GM12878 (cell line): ENCODE data around the gene ANKIB1. TPM values are rescaled to one million over a fixed set of nuclear protein-coding genes. Genes with fewer than 3 reads are reported as not detected.

Experiments
- ATAC-seq: fragments of 200-7000 bp; cut with Tn5 transposase; 3 replicates; pipeline ENCODE4 v1.9.1; 2020; ENCODE audit warnings: mild to moderate bottlenecking, moderate library complexity
- BruUV-seq: library from RNA; stranded (reverse); fragments of 400-500 nt; replicated peaks from 2 replicates; lab custom pipeline; 2021; lab: Mats Ljungman, UMichigan
- CTCF ChIA-PET: fragments of 300-600 bp; sonication (Branson Sonifier 250); formaldehyde crosslinking; extraction: SDS; loops from one replicate; lab custom pipeline; 2021; ENCODE audit warnings: inconsistent platforms; lab: Yijun Ruan, JAX
- POLR2A ChIA-PET: fragments of 350-600 bp; formaldehyde crosslinking; extraction: SDS; loops from one replicate; lab custom pipeline; 2021; ENCODE audit warnings: inconsistent platforms; lab: Charles Lee
- RAD21 ChIA-PET: fragments of 300-600 bp; sonication (Branson Sonifier 250); formaldehyde crosslinking; loops from one replicate; lab custom pipeline; 2023; ENCODE audit warnings: antibody characterized with exemption; ENCODE audit not compliant: unreplicated experiment; lab: Charles Lee
- SMC1A ChIA-PET: fragments of 300-600 bp; sonication (Branson Sonifier 250); formaldehyde crosslinking; loops from one replicate; lab custom pipeline; 2023; ENCODE audit not compliant: unreplicated experiment, uncharacterized antibody; lab: Charles Lee
- DNase-seq: peaks from one replicate; pipeline ENCODE4 v3.0.0-alpha.2; 2011; ENCODE audit warnings: low read depth, low spot score
- FAIRE-seq: peaks from 3 replicates; lab custom pipeline; 2011; peaks lifted over from hg19 to GRCh38; lab: Jason Lieb, UNC
- H2AFZ ChIP-seq: 2 replicates; pipeline ENCODE4 v1.6.0; 2011; ENCODE audit warnings: low read depth, low read length, control low read depth; ENCODE audit not compliant: control insufficient read depth
- H3K27ac ChIP-seq: 2 replicates; pipeline ENCODE4 v1.5.1; 2011; ENCODE audit warnings: control low read depth; ENCODE audit not compliant: control insufficient read depth, insufficient read depth
- H3K27me3 ChIP-seq, 2 experiments: replicated peaks in 1 of 2; 2 replicates each; pipeline versions ENCODE4 v1.6.0 to v1.6.1; 2011; ENCODE audit warnings: low read length in 1 of 2; ENCODE audit not compliant: control insufficient read depth in 2 of 2, insufficient read depth in 2 of 2
- H3K36me3 ChIP-seq, 2 experiments: 2 replicates each; pipeline ENCODE4 v1.5.1; 2011; ENCODE audit warnings: low read length in 1 of 2; ENCODE audit not compliant: control insufficient read depth in 2 of 2, insufficient read depth in 2 of 2
- H3K4me1 ChIP-seq: 2 replicates; pipeline ENCODE4 v1.6.1; 2011; ENCODE audit warnings: mild to moderate bottlenecking, low read length, moderate library complexity, mixed read lengths; ENCODE audit not compliant: control insufficient read depth, insufficient read depth
- H3K4me2 ChIP-seq: 2 replicates; pipeline ENCODE4 v1.6.0; 2011; ENCODE audit warnings: control low read depth; ENCODE audit not compliant: control insufficient read depth, insufficient read depth
- H3K4me3 ChIP-seq: fragments of 200-600 bp; sonication (generic); 2 replicates; pipeline ENCODE4 v1.5.1; 2016
- H3K79me2 ChIP-seq: 2 replicates; pipeline ENCODE4 v1.6.0; 2011; ENCODE audit warnings: low read length; ENCODE audit not compliant: control insufficient read depth, insufficient read depth
- H3K9ac ChIP-seq: 2 replicates; pipeline ENCODE4 v1.8.0; 2011; ENCODE audit warnings: low read length, control low read depth, mixed read lengths; ENCODE audit not compliant: control insufficient read depth, insufficient read depth
- H3K9me3 ChIP-seq: replicated peaks from 3 replicates; pipeline ENCODE4 v1.5.1; 2011; ENCODE audit warnings: mild to moderate bottlenecking, low read length; ENCODE audit not compliant: control insufficient read depth, insufficient read depth
- H4K20me1 ChIP-seq: 2 replicates; pipeline ENCODE4 v1.6.0; 2011; ENCODE audit not compliant: control insufficient read depth, insufficient read depth
- EGR1 ChIP-seq, 2 experiments: IDR thresholded peaks; 1 replicate in 1 of 2; 2 replicates in 1 of 2; pipeline ENCODE4 v1.6.1; 2011 to 2012; ENCODE audit warnings: low read depth in 2 of 2, low read length in 2 of 2, borderline replicate concordance in 1 of 2, mild to moderate bottlenecking in 1 of 2, moderate library complexity in 1 of 2
- KLF5 ChIP-seq: fragments of 450-650 bp; IDR thresholded peaks from 2 replicates; pipeline ENCODE4 v1.6.1; 2014; ENCODE audit warnings: mild to moderate bottlenecking; ENCODE audit not compliant: partially characterized antibody
- NFYB ChIP-seq: IDR thresholded peaks from 2 replicates; pipeline ENCODE4 v1.6.1; 2011; ENCODE audit warnings: low read depth, mild to moderate bottlenecking, low read length, improper control_type of control experiment, moderate library complexity; ENCODE audit not compliant: insufficient read depth
- NKRF ChIP-seq: fragments of 450-650 bp; conservative IDR thresholded peaks from 2 replicates; pipeline ENCODE4 v1.6.1; 2017; ENCODE audit warnings: mild to moderate bottlenecking, moderate library complexity
- RAD21 ChIP-seq: IDR thresholded peaks from 2 replicates; pipeline ENCODE4 v1.6.1; 2011; ENCODE audit warnings: mild to moderate bottlenecking, low read depth, low read length, moderate library complexity; ENCODE audit not compliant: insufficient read depth
- ZNF592 ChIP-seq: fragments of 450-650 bp; IDR thresholded peaks from 2 replicates; pipeline ENCODE4 v1.6.1; 2017; ENCODE audit warnings: mild to moderate bottlenecking, moderate library complexity
- WGBS: methylation state at CpG from one replicate; pipeline ENCODE4 v1.1.6; 2016; ENCODE audit warnings: low lambda C conversion rate; ENCODE audit not compliant: insufficient replicate concordance, insufficient coverage; ENCODE audit errors: missing lambda C conversion rate; 5-methylcytosine and 5-hydroxymethylcytosine counted together
- in situ Hi-C: fragments of 300-500 bp; cut with MboI; formaldehyde crosslinking; loops from 9 replicates; pipeline ENCODE4 v1.14.3; 2018; ENCODE audit warnings: mixed read lengths
- intact Hi-C: fragments of 100-400 bp; cut with micrococcal nuclease; formaldehyde crosslinking; loops from one replicate; pipeline ENCODE4 v1.14.2; 2022; ENCODE audit not compliant: unreplicated experiment
- polyA plus RNA-seq, 11 experiments: library from polyadenylated mRNA; depleted of rRNA in 4 of 11; unstranded in 6 of 11; stranded (reverse) in 5 of 11; fragments of >200 nt; fragmentation: Nextera tagmentation in 4 of 11; fragmentation: Illumina TruSeq in 1 of 11; extraction: Ambion mirVana in 4 of 11; extraction: Trizol in 1 of 11; gene quantifications; 1 replicate in 1 of 11; 2 replicates in 10 of 11; pipeline versions ENCODE4 v1.2.1 to v1.2.3, GENCODE V29; 2011 to 2016; ENCODE audit warnings: inconsistent platforms in 2 of 11, missing spikeins in 2 of 11, low read depth in 1 of 11
- total RNA-seq, 4 experiments: library from RNA; depleted of rRNA in 3 of 4; stranded (reverse); fragments of >200 nt in 3 of 4; fragmentation: Illumina TruSeq in 1 of 4; extraction: Trizol in 1 of 4; gene quantifications; 2 replicates each; pipeline versions ENCODE4 v1.2.1 to v1.2.3, GENCODE V29; 2013 to 2021

The ANKIB1 gene
- total and polyA plus RNA-seq, 10 of the 15 experiments (the other 5 are each of a cell fraction or from before 2014, with no cell fraction given), result 9.0 to 54.0 (median 21.9) TPM

- no peak for TF ChIP-seq EGR1 (IDR thresholded peaks at IDR 0.05; ENCODE audit: borderline replicate concordance in 1 of 2, low read depth in 2 of 2, low read length in 2 of 2)
Observed at GRCh38 chr7:92230547-92230946, 15.2 kb upstream of the ANKIB1 start (continued).

- no peaks in the 10 kb centered on the region for H4K20me1 ChIP-seq
- no TSS peak for BruUV-seq
- WGBS, result over 99% methylated on average over 6 of the region's 6 CpGs
- H3K4me2 ChIP-seq, result no peak overlapping the region
- TF ChIP-seq NKRF (no peak), NFYB (no peak), KLF5 (no peak), ZNF592 (no peak), RAD21 (no peak)
- H3K9me3 ChIP-seq, result no peaks in the 10 kb centered on the region
- intact Hi-C loops (no loop called here), in situ Hi-C loops (no loop called here)
- H3K27me3 ChIP-seq, result no peaks in the 10 kb centered on the region
- DNase-seq, result no peak
- ChIA-PET CTCF (interaction anchor here (1.9 kb wide), 1 partner anchor 204 kb away, joined by 8 read pairs; the partner anchor contains the start of gene GATAD1), SMC1A (interaction anchor here (0.6 to 1.7 kb wide), 4 partner anchors 11 to 112 kb away, joined by 3 to 4 read pairs (median 3); no protein-coding TSS in a partner anchor), RAD21 (no interaction called here), POLR2A (no interaction called here)
- no peak overlapping the region for H3K9ac ChIP-seq
- no peaks in the 10 kb centered on the region for H3K4me1 ChIP-seq
- no peak overlapping the region for H2AFZ ChIP-seq
- H3K27ac ChIP-seq, result no peak overlapping the region
- FAIRE-seq, result no peak
- peaks cover 47% of the 10 kb centered on the region for H3K79me2 ChIP-seq
- no peak overlapping the region for H3K4me3 ChIP-seq
- H3K36me3 ChIP-seq, result peaks cover 0 to 24% of the 10 kb centered on the region in 2 experiments; a peak in 1 of 4 replicates
- ATAC-seq, result no peak
Observed at GRCh38 chr7:92242972-92243371, 2.8 kb upstream of the ANKIB1 start.
